SW 1271 (cell line): ENCODE results near the gene BRD4.

ENCODE experiments used
- DNase-seq, 2 experiments: peaks; one replicate each; lab custom pipeline; 2025; lab: John Stamatoyannopoulos, UW

BRD4 gene

GRCh38 chr19:15289673-15290072 is 42.7 kb downstream of the BRD4 start:
- DNase-seq = no peak

DNA sequence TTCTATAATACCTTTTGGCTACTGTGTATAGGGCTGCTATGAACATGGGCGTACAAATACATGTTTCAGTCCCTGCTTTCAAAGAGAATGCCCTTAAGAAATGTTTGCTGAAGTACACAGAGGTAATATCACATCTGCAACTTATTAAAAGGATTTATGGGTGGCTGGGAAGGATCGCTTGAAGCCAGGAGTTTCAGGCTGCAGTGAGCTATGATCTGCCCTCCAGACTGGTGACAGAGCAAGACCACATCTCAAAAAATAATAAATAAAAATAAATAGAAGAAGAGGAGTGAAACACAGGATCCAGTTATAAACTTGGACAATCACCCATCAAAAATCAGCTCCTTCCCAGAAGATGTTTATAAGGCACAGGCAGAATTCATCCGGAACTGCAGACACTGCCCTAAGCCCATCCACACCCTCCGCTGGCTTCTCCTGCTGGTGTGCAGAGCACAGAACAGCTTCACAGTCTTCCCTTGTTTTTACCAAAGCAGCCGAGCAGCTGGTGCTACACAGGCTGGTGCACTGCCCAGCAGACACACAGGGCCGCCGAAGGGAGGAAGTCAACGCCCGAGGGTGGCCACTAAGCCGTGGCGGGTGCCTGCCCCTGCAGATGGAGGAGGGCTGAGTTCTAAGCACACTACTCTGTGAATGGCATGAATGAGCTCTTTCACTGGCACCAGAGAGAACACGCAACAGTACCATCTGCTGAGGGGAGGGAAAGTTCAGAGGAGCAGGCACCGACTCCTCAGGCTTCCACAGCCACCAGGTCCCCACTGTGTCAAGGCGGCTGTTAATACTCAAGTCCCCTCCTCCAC is 44.0 kb downstream of the BRD4 start:
- DNase-seq = no peak

- DNase-seq = no peak
Measured at GRCh38 chr19:15287496-15287895, 44.8 kb downstream of the BRD4 start.

DNA sequence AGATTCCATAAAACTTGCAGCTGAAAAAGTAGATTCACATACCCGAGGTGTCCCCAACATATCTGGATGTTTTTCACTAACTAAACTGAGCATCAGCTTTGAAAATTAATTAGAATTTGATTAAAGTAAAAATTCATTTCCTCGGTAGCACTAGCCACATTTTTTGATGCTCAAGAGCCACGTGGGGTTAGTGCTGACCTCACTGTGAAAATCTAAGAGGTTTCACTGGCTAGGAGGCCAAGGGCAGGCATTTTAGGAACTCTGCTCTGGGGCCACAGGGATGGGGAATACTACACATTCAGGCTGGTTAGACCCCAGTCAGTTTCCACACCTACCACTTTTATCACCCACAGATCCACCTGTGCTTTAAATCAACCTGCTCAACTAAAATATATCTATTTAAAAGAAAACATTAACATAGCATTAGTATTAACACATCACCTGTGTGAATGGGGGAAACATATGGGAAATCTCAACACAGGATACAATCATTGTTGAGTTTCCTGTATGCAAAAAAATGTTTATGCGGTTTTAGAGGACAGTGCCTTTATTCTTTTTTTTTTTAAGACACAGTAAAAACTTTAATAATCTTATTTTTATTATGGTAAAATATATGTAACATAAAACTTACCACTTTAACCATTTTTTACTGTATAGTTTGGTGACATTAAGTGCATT is 45.5 kb downstream of the BRD4 start:
- DNase-seq = no peak

DNA sequence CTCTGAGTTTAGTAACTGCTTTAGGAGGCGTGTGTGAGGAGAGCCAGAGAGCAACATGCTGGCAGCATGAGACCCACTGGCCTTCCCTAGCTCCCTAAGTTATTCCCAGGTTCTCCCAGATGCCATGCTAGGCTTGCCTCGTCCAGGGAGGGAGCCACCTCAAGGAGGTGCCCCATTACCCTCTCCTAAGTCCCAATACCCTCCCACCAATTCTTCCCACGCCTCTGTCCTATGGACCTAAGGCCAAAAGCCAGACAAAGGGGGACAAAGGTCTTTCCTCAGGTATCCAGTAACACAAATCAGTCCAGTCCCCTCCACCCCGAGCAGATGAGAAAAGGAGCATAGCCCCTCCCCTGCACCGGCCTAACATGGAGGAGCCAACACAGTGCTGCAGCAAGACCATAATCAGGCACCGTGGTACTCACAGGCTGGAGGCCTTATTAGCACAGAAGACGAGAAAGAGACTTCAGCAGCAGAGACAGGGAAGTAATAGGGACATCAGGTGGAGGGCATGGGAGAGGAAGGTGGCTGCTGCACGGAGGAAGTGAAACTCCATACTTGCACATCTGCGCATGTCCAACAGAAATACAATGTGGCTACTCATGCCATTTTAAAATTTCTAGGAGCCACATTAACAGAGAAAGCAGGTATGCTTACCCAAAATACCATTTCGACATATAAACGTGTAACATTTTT is 46.3 kb downstream of the BRD4 start:
- no peak for DNase-seq

DNA sequence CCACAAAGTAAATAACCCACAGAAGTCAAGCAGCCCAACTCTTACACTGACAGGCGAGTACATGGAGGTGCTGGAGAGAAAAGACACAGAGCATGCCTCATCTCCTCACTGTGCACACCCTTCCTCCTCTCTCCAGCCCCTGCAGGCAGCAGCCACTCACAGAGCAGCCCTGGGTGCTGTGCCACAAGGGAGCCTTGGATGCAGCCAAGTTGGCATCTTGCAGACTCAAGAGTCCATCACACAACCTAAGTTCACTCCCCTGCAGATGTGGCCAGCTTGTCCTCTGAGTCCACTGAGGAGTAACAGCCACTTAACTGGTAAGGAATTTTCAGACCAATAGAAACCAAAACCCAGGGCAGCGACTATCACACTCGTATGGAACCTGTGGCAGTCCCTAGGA is 47.4 kb downstream of the BRD4 start:
- DNase-seq = no peak

DNA sequence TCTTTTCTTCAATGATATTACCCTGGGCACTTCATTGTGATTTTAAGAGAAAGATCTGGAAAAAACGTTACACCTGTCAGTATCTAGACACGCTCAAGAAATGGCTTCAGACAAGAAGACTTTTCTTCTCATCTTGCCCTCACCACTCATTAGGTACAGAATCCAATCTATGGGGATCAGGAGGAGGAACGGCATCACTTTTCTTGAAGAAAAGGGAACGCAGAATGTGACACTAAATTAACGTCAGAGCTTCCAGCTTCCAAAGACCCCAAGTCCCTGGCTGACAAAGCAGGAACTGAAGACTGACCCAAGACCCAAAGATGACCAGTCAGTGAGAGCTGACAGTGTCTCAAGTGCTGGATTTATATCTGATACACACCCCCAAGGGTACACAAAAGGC is 48.2 kb downstream of the BRD4 start:
- no peak for DNase-seq

DNA sequence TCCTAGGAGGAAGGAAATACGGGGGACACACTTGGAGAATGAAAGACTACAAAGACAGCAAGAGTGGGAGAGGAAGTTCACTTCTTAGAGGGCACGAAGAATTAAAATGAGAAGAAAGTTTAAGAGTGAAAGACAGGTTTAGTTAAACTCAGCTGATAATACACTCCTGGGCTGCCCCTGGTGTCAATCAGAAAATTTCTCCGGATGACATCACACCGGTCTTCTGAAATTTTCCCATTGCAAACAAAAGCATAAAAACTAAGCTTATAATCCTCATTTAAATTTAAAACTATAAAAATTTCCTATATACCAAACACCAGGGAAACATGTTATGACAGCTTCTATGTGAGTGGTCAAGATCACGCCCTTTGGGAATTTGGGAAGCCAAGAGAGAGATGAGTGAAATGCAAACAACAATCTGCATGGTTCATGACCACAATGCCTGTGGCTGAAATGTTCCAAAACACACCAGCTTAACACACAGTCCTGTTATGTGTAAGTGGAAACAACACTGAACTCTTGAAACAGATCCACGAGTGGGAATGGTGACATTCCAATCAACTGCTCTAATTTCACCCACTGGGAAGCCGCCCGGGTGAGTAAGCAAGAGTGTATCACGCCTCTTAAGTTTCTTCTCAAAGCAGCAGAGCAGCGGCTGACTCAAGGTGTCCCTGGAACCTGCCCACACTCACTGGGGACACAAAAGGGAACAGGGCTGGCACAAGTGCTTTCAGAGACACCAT is 49.0 kb downstream of the BRD4 start:
- no peak for DNase-seq

DNA sequence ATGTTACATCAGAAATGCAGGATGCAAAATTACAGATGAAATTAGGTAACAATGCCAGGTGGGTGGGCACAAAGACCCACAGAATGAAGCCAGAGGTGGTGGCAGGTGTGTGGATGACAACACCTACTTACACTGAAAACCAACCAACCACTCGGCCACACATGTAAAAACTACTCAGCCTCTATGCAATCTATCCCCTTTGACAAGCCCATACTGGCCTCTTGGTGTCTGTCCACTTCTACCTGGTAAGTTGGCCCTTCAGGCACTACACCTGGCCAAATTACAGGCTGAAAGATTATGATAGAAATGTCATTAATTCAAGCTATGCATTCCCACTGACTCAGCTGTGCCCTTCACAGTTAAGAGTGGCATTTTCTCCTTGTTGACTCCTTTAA is 50.0 kb downstream of the BRD4 start:
- no peak for DNase-seq

GRCh38 chr19:15280915-15281683 is 51.2 kb downstream of the BRD4 start:
- no peak for DNase-seq

GRCh38 chr19:15280048-15280725 is 52.2 kb downstream of the BRD4 start:
- DNase-seq = no peak

GRCh38 chr19:15279326-15279904 is 52.9 kb downstream of the BRD4 start:
- DNase-seq = no peak

GRCh38 chr19:15276620-15277215 is 55.6 kb downstream of the BRD4 start:
- no peak for DNase-seq

GRCh38 chr19:15274477-15274876 is 57.9 kb downstream of the BRD4 start:
- no peak for DNase-seq

- no peak for DNase-seq
Measured at GRCh38 chr19:15269806-15270205, 62.5 kb downstream of the BRD4 start.

DNA sequence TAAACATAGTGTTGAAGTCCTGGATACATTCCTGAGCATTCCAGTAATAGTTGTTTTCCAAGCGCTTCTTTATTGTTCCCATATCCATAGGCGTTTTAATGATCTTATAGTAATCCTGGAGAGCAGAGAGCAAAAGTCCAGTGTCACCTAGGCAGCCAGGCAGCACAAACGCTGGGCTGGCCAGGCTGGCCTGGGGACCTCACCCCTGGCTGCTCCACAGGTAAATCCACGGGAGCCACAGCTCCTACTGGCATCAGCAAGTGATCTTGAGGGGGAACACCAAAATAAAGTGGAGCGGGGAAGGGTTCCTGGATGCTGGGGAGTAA is 63.4 kb downstream of the BRD4 start:
- no peak for DNase-seq

DNA sequence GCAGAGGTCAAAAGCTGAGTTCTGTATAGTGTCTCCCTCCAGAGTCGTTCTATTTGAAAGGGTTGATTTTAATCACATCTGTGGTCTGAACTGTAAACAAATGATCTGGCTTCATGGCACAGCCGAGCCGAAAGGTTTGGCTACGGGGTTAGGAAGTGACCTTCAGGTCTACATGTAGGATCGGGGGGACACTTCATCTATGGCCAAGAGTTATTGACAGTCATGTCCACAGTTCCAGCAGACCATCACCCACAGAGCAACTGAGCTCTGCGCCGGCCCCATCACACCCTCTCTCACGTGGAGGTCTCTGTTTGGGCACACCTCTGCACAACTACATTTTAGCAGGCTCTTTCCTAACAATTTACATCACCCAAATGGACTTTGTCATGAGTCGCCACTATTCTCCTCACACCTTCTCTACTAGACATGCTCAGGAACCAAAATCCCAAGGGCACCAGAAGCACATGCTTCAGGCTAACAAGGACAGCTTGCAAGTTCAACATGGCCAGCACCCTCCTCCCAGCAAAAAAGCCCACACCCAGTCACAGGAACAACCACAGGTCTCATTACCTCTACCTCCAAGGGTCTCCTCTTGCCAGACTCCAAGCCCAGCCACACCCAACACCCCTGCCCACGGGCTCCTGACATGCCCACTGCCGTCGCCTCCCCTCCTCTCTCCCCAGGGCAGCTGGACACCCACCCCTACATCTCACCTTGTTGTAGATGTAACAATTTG is 64.0 kb downstream of the BRD4 start:
- DNase-seq = no peak

DNA sequence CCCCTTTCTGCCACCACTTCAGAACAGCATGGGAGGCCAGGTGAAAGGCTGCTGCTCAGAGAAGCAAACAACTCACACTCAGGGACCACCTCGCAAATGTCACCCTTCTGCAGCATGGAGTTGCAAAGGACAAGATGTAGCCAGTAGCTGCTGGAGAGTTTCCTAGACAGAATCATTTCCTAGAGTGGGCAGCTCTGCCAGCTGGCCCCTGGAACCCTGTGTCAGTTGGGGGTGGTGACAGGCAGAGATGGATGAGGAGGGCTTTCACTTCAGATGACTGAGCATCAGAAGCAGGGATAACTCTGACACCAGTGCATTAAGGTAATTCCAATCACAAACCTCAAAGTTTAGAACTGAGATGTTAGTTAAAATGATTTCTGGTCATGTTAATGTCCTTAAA is 65.7 kb downstream of the BRD4 start:
- DNase-seq = no peak

DNA sequence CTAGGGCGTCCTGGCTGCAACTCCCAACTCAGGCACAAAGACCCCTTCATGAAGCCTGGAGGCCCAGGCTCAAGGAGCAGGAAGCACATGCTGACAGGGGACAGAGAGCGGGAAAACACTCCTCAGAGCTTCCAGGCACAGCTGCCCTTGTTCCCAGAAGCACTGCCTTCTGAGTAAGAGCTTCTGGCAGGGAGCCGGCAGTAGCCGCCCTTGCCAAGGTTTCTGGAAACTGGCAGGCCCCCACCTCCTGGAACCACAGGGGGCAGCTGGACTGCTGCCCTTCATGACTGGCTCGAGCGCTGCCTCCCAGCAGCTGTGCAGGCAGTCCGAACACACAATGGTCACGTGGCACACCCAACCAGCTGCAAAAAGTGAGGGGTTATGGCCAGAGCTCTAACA is 66.5 kb downstream of the BRD4 start:
- DNase-seq = no peak
